NT2/D1 (cell line): Measurements from ENCODE around the gene NRCAM.

Experiments
- SUZ12 ChIP-seq: IDR thresholded peaks from 2 replicates; pipeline ENCODE4 v1.6.1; 2011; ENCODE audit not compliant: insufficient read length, insufficient read depth; ENCODE audit errors: extremely low read depth
- YY1 ChIP-seq: IDR thresholded peaks from 2 replicates; pipeline ENCODE4 v1.6.1; 2011; ENCODE audit not compliant: insufficient read length, insufficient read depth

- TF ChIP-seq SUZ12 (no peak), YY1 (no peak)
Observed at GRCh38 chr7:108322046-108322445, 134.2 kb downstream of the NRCAM start.
